OCI-LY7 (cell line): ENCODE data around the gene ARHGEF38. TPM values are rescaled to one million over a fixed set of nuclear protein-coding genes. Genes with fewer than 3 reads are reported as not detected.

Experiments used
- BruUV-seq: library from RNA; stranded (reverse); fragments of 400-500 nt; replicated peaks from 2 replicates; lab custom pipeline; 2021; lab: Mats Ljungman, UMichigan
- CTCF ChIA-PET: fragments of 300-600 bp; sonication (Branson Sonifier 250); formaldehyde crosslinking; loops from one replicate; lab custom pipeline; 2022; ENCODE audit warnings: antibody characterized with exemption; ENCODE audit not compliant: unreplicated experiment; lab: Charles Lee
- POLR2A ChIA-PET: fragments of 300-600 bp; sonication (Branson Sonifier 250); formaldehyde crosslinking; loops from one replicate; lab custom pipeline; 2022; ENCODE audit warnings: antibody characterized with exemption; lab: Charles Lee
- DNase-seq: peaks from one replicate; pipeline ENCODE4 v3.0.0-alpha.2; 2015; ENCODE audit warnings: low spot score
- H2AFZ ChIP-seq: fragments of 200-600 bp; sonication (generic), shearing (Covaris generic); 2 replicates; pipeline ENCODE4 v1.6.1; 2014; ENCODE audit warnings: mild to moderate bottlenecking, antibody characterized with exemption, low read length, moderate library complexity
- H3K27ac ChIP-seq: fragments of 200-600 bp; sonication (generic); 2 replicates; pipeline ENCODE4 v1.5.1; 2014; ENCODE audit warnings: mixed run types, low read depth, mild to moderate bottlenecking, moderate library complexity, low read length, inconsistent platforms; ENCODE audit not compliant: poor library complexity, severe bottlenecking
- H3K36me3 ChIP-seq: fragments of 200-600 bp; sonication (generic); 2 replicates; pipeline ENCODE4 v1.6.1; 2014; ENCODE audit warnings: mild to moderate bottlenecking, antibody characterized with exemption, low read length, moderate library complexity, mixed read lengths; ENCODE audit not compliant: insufficient read depth
- H3K4me1 ChIP-seq: fragments of 200-600 bp; sonication (generic); 2 replicates; pipeline ENCODE4 v1.5.1; 2014; ENCODE audit warnings: mild to moderate bottlenecking, low read length; ENCODE audit not compliant: insufficient read depth, poor library complexity, severe bottlenecking
- H3K4me2 ChIP-seq: fragments of 200-600 bp; sonication (generic); 2 replicates; pipeline ENCODE4 v1.6.1; 2014; ENCODE audit warnings: mild to moderate bottlenecking, low read length
- H3K4me3 ChIP-seq: fragments of 200-600 bp; sonication (generic); 2 replicates; pipeline ENCODE4 v1.5.1; 2014; ENCODE audit warnings: mild to moderate bottlenecking, low read depth, low read length; ENCODE audit not compliant: poor library complexity, severe bottlenecking
- H3K79me2 ChIP-seq: fragments of 200-600 bp; sonication (generic); 2 replicates; pipeline ENCODE4 v1.6.1; 2016; ENCODE audit warnings: low read depth, mild to moderate bottlenecking, low read length, moderate library complexity, mixed read lengths; ENCODE audit not compliant: insufficient read depth
- H3K9me2 ChIP-seq: fragments of 200-600 bp; sonication (generic); 2 replicates; pipeline ENCODE4 v1.6.1; 2016; ENCODE audit warnings: mild to moderate bottlenecking, low read length, mixed read lengths; ENCODE audit not compliant: insufficient read depth
- H3K9me3 ChIP-seq: fragments of 200-600 bp; sonication (generic); 2 replicates; pipeline ENCODE4 v1.6.1; 2014; ENCODE audit warnings: mild to moderate bottlenecking, mixed run types, low read length, mixed read lengths
- H4K20me1 ChIP-seq: fragments of 200-600 bp; sonication (generic); 2 replicates; pipeline ENCODE4 v1.6.1; 2014; ENCODE audit warnings: mild to moderate bottlenecking, antibody characterized with exemption, low read length, moderate library complexity, mixed read lengths; ENCODE audit not compliant: insufficient read depth
- CTCF ChIP-seq: fragments of 200-600 bp; sonication (generic); conservative IDR thresholded peaks from 2 replicates; pipeline ENCODE4 v1.5.1; 2014; ENCODE audit warnings: mild to moderate bottlenecking, antibody characterized with exemption, low read length, moderate library complexity, mixed read lengths
- EZH2phosphoT487 ChIP-seq: fragments of 200-600 bp; sonication (generic); IDR thresholded peaks from 2 replicates; pipeline ENCODE4 v1.6.1; 2018; ENCODE audit warnings: low read depth, borderline replicate concordance, mild to moderate bottlenecking, mixed run types, antibody characterized with exemption, low read length, moderate library complexity, mixed read lengths
- intact Hi-C: fragments of 100-400 bp; cut with micrococcal nuclease; formaldehyde crosslinking; loops from one replicate; pipeline ENCODE4 v1.10.0; 2022; ENCODE audit not compliant: unreplicated experiment
- total RNA-seq, 2 experiments: library from RNA; depleted of rRNA in 1 of 2; stranded (reverse); fragments of >200 nt in 1 of 2; shearing (Covaris generic) in 1 of 2; gene quantifications; 2 replicates each; pipeline ENCODE4 v1.2.3, GENCODE V29; 2014 to 2022

The ARHGEF38 gene
- total RNA-seq, 2 experiments from 2014 or later = not detected

GRCh38 chr4:105645440-105645839 is 93.0 kb downstream of the ARHGEF38 start:
- BruUV-seq = no TSS peak
- ChIA-PET POLR2A (no interaction called here), CTCF (no interaction called here)
- no peak for DNase-seq
- H3K27ac ChIP-seq = no peak overlapping the region
- TF ChIP-seq CTCF (no peak), EZH2phosphoT487 (no peak)
- no peaks in the 10 kb centered on the region for H3K4me1 ChIP-seq
- no peaks in the 10 kb centered on the region for H3K9me2 ChIP-seq
- no peaks in the 10 kb centered on the region for H3K9me3 ChIP-seq
- H2AFZ ChIP-seq = no peak overlapping the region
- H3K36me3 ChIP-seq = no peaks in the 10 kb centered on the region
- no peaks in the 10 kb centered on the region for H4K20me1 ChIP-seq
- intact Hi-C loops = no loop called here
- H3K4me3 ChIP-seq = no peak overlapping the region
- no peak overlapping the region for H3K4me2 ChIP-seq
- no peaks in the 10 kb centered on the region for H3K79me2 ChIP-seq

- Histone ChIP-seq H3K4me2 (no peak overlapping the region), H3K4me3 (no peak overlapping the region), H3K27ac (no peak overlapping the region), H3K36me3 (no peaks in the 10 kb centered on the region), H3K79me2 (no peaks in the 10 kb centered on the region), H3K9me3 (no peaks in the 10 kb centered on the region), H3K4me1 (no peaks in the 10 kb centered on the region), H4K20me1 (no peaks in the 10 kb centered on the region), H2AFZ (no peak overlapping the region), H3K9me2 (no peaks in the 10 kb centered on the region)
- no peak for TF ChIP-seq EZH2phosphoT487
- no peak for TF ChIP-seq CTCF
- intact Hi-C loops = no loop called here
- BruUV-seq = no TSS peak
- no peak for DNase-seq
- CTCF ChIA-PET = no interaction called here
- POLR2A ChIA-PET = no interaction called here
Observed at GRCh38 chr4:105650190-105650589, 97.8 kb downstream of the ARHGEF38 start.

GRCh38 chr4:105651884-105652283 is 99.5 kb downstream of the ARHGEF38 start:
- no peaks in the 10 kb centered on the region for H3K36me3 ChIP-seq
- H3K4me1 ChIP-seq = no peaks in the 10 kb centered on the region
- H3K27ac ChIP-seq = no peak overlapping the region
- no peak for DNase-seq
- no peaks in the 10 kb centered on the region for H4K20me1 ChIP-seq
- H2AFZ ChIP-seq = no peak overlapping the region
- ChIA-PET POLR2A (no interaction called here), CTCF (no interaction called here)
- BruUV-seq = no TSS peak
- intact Hi-C loops = no loop called here
- no peak overlapping the region for H3K4me2 ChIP-seq
- H3K4me3 ChIP-seq = no peak overlapping the region
- no peaks in the 10 kb centered on the region for H3K9me2 ChIP-seq
- H3K9me3 ChIP-seq = no peaks in the 10 kb centered on the region
- TF ChIP-seq CTCF (no peak), EZH2phosphoT487 (no peak)
- no peaks in the 10 kb centered on the region for H3K79me2 ChIP-seq
